WTC11 (cell line): ENCODE results near the gene FGF12. TPM values are rescaled to one million over a fixed set of nuclear protein-coding genes. Genes with fewer than 3 reads are reported as not detected.

Experiments used
- ATAC-seq: fragments of 200-7000 bp; cut with Tn5 transposase; 2 replicates; pipeline ENCODE4 v1.10.0; 2021; ENCODE audit warnings: mild to moderate bottlenecking, moderate library complexity
- CTCF ChIA-PET: fragments of 300-600 bp; sonication (Branson Sonifier 250); formaldehyde crosslinking; loops from one replicate; lab custom pipeline; 2021; ENCODE audit warnings: antibody characterized with exemption; lab: Charles Lee
- POLR2A ChIA-PET: fragments of 350-600 bp; sonication (Branson Sonifier 250); formaldehyde crosslinking; loops from one replicate; lab custom pipeline; 2021; ENCODE audit warnings: antibody characterized with exemption; lab: Charles Lee
- DNase-seq: peaks from one replicate; pipeline ENCODE4 v3.0.0; 2021; ENCODE audit warnings: low spot score
- H3K27ac Mint-ChIP-seq: 2 replicates; pipeline ENCODE4 v1.8.0; 2021; ENCODE audit warnings: mixed read lengths
- H3K27me3 Mint-ChIP-seq: 2 replicates; pipeline ENCODE4 v1.8.0; 2021; ENCODE audit warnings: low read depth, mild to moderate bottlenecking, moderate library complexity, mixed read lengths
- H3K36me3 Mint-ChIP-seq: 2 replicates; pipeline ENCODE4 v1.8.0; 2021; ENCODE audit warnings: mixed read lengths
- H3K4me1 Mint-ChIP-seq: 2 replicates; pipeline ENCODE4 v1.8.0; 2022; ENCODE audit warnings: mixed read lengths
- H3K4me3 Mint-ChIP-seq: 2 replicates; pipeline ENCODE4 v1.8.0; 2021; ENCODE audit warnings: mild to moderate bottlenecking, moderate library complexity, mixed read lengths
- H3K9me3 Mint-ChIP-seq: 2 replicates; pipeline ENCODE4 v1.8.0; 2021; ENCODE audit warnings: mixed read lengths
- ESRRA ChIP-seq: sonication (generic); formaldehyde crosslinking; IDR thresholded peaks from 2 replicates; pipeline ENCODE4 v1.8.1; 2022; ENCODE audit warnings: mild to moderate bottlenecking, missing genetic modification reagents, borderline replicate concordance
- FOXP1 ChIP-seq: sonication (generic); formaldehyde crosslinking; IDR thresholded peaks from 2 replicates; pipeline ENCODE4 v1.8.0; 2022; ENCODE audit warnings: missing genetic modification reagents, mild to moderate bottlenecking, moderate library complexity, borderline replicate concordance
- GTF2I ChIP-seq: fragments of 250-450 bp; sonication (Bioruptor Pico); conservative IDR thresholded peaks from 2 replicates; pipeline ENCODE4 v1.4.0; 2021; ENCODE audit warnings: mild to moderate bottlenecking
- JUN ChIP-seq: sonication (generic); formaldehyde crosslinking; IDR thresholded peaks from 2 replicates; pipeline ENCODE4 v1.8.0; 2023; ENCODE audit warnings: mild to moderate bottlenecking, missing genetic modification reagents
- MXD4 ChIP-seq: fragments of 250-450 bp; sonication (Bioruptor Pico); IDR thresholded peaks from 2 replicates; pipeline ENCODE4 v1.8.0; 2021; ENCODE audit warnings: mild to moderate bottlenecking, moderate library complexity, borderline replicate concordance
- NFATC4 ChIP-seq: fragments of 250-450 bp; sonication (Bioruptor Pico); IDR thresholded peaks from 2 replicates; pipeline ENCODE4 v1.9.0; 2021; ENCODE audit warnings: mild to moderate bottlenecking
- NFYB ChIP-seq: sonication (generic); formaldehyde crosslinking; conservative IDR thresholded peaks from 2 replicates; pipeline ENCODE4 v1.8.0; 2022; ENCODE audit warnings: low read depth, missing genetic modification reagents
- NR2C2 ChIP-seq: sonication (generic); formaldehyde crosslinking; IDR thresholded peaks from 2 replicates; pipeline ENCODE4 v1.8.0; 2022; ENCODE audit warnings: mild to moderate bottlenecking, missing genetic modification reagents
- RELA ChIP-seq: sonication (generic); formaldehyde crosslinking; IDR thresholded peaks from 2 replicates; pipeline ENCODE4 v1.8.1; 2022; ENCODE audit warnings: missing genetic modification reagents, mild to moderate bottlenecking, borderline replicate concordance
- TCF7 ChIP-seq: sonication (generic); formaldehyde crosslinking; IDR thresholded peaks from 2 replicates; pipeline ENCODE4 v1.8.0; 2022; ENCODE audit warnings: mild to moderate bottlenecking, low read depth, missing genetic modification reagents, moderate library complexity
- TP53 ChIP-seq: sonication (generic); formaldehyde crosslinking; IDR thresholded peaks from 2 replicates; pipeline ENCODE4 v1.8.1; 2023; ENCODE audit warnings: mild to moderate bottlenecking, missing genetic modification reagents
- ZNF138 ChIP-seq: sonication (generic); formaldehyde crosslinking; conservative IDR thresholded peaks from 2 replicates; pipeline ENCODE4 v1.8.1; 2022; ENCODE audit warnings: mild to moderate bottlenecking, moderate library complexity, missing genetic modification reagents
- ZNF219 ChIP-seq: sonication (generic); formaldehyde crosslinking; IDR thresholded peaks from 2 replicates; pipeline ENCODE4 v1.8.0; 2023; ENCODE audit warnings: missing genetic modification reagents, mild to moderate bottlenecking, borderline replicate concordance
- ZNF396 ChIP-seq: fragments of 250-450 bp; sonication (Bioruptor Pico); IDR thresholded peaks from 2 replicates; pipeline ENCODE4 v1.8.0; 2021; ENCODE audit warnings: mild to moderate bottlenecking, moderate library complexity, borderline replicate concordance
- total RNA-seq: library from RNA; stranded (reverse); gene quantifications from 3 replicates; pipeline ENCODE4 v1.2.3, GENCODE V29; 2021
- TF ChIP-seq, protein P1 (sequence below): sonication (generic); formaldehyde crosslinking; conservative IDR thresholded peaks from 2 replicates; pipeline ENCODE4 v1.8.1; 2023; ENCODE audit warnings: mild to moderate bottlenecking, low read depth, missing genetic modification reagents, moderate library complexity
- TF ChIP-seq, protein P2 (sequence below): fragments of 250-450 bp; sonication (Bioruptor Pico); IDR thresholded peaks from 2 replicates; pipeline ENCODE4 v1.9.0; 2021; ENCODE audit warnings: mild to moderate bottlenecking, borderline replicate concordance
- TF ChIP-seq, protein P3 (sequence below): sonication (generic); formaldehyde crosslinking; IDR thresholded peaks from 2 replicates; pipeline ENCODE4 v1.8.1; 2023; ENCODE audit warnings: mild to moderate bottlenecking, missing genetic modification reagents, moderate library complexity
- TF ChIP-seq, protein P4 (sequence below): sonication (generic); formaldehyde crosslinking; IDR thresholded peaks from 2 replicates; pipeline ENCODE4 v1.8.0; 2023; ENCODE audit warnings: missing genetic modification reagents, mild to moderate bottlenecking, borderline replicate concordance
- TF ChIP-seq, protein P5 (sequence below): fragments of 250-450 bp; sonication (Bioruptor Pico); IDR thresholded peaks from 2 replicates; pipeline ENCODE4 v1.9.0; 2021; ENCODE audit warnings: mild to moderate bottlenecking

Gene FGF12
- total RNA-seq, 1 experiment from 2014 or later: 13.5 TPM

DNA sequence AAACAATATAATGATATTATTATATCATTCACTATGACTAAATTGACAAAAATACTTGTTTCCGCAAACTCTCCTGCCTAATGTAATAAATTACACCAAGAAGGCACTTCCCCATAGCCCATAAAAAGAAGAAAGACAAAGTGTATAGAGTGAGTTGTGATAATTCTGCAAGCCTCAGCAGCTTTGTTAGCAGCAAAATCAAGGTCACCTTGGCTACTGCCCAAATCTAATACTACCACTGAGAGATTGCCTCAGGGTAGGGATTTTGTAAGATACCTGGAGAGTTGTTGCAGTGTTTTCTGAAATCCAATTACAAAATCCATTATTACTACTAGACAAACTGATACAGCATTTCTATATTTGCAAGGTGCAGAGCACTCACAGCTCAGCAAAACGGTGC, 503.5 kb downstream of the FGF12 start:
- POLR2A ChIA-PET: no interaction called here
- no peaks in the 10 kb centered on the region for H3K4me1 Mint-ChIP-seq
- H3K36me3 Mint-ChIP-seq: no peaks in the 10 kb centered on the region
- ATAC-seq (no peak), DNase-seq (no peak)
- TF ChIP-seq MXD4 (CRISPR knock-in tag) (no peak), RELA (no peak), TP53 (CRISPR knock-in tag) (no peak), NFYB (CRISPR knock-in tag) (no peak), ZNF396 (CRISPR knock-in tag) (no peak), ZNF138 (no peak), NFATC4 (CRISPR knock-in tag) (no peak), ESRRA (no peak), TCF7 (no peak), JUN (CRISPR knock-in tag) (no peak), GTF2I (CRISPR knock-in tag) (no peak), FOXP1 (CRISPR knock-in tag) (no peak), ZNF219 (CRISPR knock-in tag) (no peak), NR2C2 (CRISPR knock-in tag) (no peak)
- TF ChIP-seq, protein P1, sequence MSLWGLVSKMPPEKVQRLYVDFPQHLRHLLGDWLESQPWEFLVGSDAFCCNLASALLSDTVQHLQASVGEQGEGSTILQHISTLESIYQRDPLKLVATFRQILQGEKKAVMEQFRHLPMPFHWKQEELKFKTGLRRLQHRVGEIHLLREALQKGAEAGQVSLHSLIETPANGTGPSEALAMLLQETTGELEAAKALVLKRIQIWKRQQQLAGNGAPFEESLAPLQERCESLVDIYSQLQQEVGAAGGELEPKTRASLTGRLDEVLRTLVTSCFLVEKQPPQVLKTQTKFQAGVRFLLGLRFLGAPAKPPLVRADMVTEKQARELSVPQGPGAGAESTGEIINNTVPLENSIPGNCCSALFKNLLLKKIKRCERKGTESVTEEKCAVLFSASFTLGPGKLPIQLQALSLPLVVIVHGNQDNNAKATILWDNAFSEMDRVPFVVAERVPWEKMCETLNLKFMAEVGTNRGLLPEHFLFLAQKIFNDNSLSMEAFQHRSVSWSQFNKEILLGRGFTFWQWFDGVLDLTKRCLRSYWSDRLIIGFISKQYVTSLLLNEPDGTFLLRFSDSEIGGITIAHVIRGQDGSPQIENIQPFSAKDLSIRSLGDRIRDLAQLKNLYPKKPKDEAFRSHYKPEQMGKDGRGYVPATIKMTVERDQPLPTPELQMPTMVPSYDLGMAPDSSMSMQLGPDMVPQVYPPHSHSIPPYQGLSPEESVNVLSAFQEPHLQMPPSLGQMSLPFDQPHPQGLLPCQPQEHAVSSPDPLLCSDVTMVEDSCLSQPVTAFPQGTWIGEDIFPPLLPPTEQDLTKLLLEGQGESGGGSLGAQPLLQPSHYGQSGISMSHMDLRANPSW: no peak
- TF ChIP-seq, protein P2, sequence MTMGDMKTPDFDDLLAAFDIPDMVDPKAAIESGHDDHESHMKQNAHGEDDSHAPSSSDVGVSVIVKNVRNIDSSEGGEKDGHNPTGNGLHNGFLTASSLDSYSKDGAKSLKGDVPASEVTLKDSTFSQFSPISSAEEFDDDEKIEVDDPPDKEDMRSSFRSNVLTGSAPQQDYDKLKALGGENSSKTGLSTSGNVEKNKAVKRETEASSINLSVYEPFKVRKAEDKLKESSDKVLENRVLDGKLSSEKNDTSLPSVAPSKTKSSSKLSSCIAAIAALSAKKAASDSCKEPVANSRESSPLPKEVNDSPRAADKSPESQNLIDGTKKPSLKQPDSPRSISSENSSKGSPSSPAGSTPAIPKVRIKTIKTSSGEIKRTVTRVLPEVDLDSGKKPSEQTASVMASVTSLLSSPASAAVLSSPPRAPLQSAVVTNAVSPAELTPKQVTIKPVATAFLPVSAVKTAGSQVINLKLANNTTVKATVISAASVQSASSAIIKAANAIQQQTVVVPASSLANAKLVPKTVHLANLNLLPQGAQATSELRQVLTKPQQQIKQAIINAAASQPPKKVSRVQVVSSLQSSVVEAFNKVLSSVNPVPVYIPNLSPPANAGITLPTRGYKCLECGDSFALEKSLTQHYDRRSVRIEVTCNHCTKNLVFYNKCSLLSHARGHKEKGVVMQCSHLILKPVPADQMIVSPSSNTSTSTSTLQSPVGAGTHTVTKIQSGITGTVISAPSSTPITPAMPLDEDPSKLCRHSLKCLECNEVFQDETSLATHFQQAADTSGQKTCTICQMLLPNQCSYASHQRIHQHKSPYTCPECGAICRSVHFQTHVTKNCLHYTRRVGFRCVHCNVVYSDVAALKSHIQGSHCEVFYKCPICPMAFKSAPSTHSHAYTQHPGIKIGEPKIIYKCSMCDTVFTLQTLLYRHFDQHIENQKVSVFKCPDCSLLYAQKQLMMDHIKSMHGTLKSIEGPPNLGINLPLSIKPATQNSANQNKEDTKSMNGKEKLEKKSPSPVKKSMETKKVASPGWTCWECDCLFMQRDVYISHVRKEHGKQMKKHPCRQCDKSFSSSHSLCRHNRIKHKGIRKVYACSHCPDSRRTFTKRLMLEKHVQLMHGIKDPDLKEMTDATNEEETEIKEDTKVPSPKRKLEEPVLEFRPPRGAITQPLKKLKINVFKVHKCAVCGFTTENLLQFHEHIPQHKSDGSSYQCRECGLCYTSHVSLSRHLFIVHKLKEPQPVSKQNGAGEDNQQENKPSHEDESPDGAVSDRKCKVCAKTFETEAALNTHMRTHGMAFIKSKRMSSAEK: no peak
- TF ChIP-seq, protein P3, sequence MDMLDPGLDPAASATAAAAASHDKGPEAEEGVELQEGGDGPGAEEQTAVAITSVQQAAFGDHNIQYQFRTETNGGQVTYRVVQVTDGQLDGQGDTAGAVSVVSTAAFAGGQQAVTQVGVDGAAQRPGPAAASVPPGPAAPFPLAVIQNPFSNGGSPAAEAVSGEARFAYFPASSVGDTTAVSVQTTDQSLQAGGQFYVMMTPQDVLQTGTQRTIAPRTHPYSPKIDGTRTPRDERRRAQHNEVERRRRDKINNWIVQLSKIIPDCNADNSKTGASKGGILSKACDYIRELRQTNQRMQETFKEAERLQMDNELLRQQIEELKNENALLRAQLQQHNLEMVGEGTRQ: no peak
- TF ChIP-seq, protein P4, sequence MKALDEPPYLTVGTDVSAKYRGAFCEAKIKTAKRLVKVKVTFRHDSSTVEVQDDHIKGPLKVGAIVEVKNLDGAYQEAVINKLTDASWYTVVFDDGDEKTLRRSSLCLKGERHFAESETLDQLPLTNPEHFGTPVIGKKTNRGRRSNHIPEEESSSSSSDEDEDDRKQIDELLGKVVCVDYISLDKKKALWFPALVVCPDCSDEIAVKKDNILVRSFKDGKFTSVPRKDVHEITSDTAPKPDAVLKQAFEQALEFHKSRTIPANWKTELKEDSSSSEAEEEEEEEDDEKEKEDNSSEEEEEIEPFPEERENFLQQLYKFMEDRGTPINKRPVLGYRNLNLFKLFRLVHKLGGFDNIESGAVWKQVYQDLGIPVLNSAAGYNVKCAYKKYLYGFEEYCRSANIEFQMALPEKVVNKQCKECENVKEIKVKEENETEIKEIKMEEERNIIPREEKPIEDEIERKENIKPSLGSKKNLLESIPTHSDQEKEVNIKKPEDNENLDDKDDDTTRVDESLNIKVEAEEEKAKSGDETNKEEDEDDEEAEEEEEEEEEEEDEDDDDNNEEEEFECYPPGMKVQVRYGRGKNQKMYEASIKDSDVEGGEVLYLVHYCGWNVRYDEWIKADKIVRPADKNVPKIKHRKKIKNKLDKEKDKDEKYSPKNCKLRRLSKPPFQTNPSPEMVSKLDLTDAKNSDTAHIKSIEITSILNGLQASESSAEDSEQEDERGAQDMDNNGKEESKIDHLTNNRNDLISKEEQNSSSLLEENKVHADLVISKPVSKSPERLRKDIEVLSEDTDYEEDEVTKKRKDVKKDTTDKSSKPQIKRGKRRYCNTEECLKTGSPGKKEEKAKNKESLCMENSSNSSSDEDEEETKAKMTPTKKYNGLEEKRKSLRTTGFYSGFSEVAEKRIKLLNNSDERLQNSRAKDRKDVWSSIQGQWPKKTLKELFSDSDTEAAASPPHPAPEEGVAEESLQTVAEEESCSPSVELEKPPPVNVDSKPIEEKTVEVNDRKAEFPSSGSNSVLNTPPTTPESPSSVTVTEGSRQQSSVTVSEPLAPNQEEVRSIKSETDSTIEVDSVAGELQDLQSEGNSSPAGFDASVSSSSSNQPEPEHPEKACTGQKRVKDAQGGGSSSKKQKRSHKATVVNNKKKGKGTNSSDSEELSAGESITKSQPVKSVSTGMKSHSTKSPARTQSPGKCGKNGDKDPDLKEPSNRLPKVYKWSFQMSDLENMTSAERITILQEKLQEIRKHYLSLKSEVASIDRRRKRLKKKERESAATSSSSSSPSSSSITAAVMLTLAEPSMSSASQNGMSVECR (CRISPR knock-in tag): no peak
- TF ChIP-seq, protein P5, sequence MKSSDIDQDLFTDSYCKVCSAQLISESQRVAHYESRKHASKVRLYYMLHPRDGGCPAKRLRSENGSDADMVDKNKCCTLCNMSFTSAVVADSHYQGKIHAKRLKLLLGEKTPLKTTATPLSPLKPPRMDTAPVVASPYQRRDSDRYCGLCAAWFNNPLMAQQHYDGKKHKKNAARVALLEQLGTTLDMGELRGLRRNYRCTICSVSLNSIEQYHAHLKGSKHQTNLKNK (CRISPR knock-in tag): no peak
- TF ChIP-seq, all 79 proteins: peak for 0
- H3K27ac Mint-ChIP-seq: no peak overlapping the region
- no peak overlapping the region for H3K4me3 Mint-ChIP-seq
- H3K9me3 Mint-ChIP-seq: no peaks in the 10 kb centered on the region
- CTCF ChIA-PET: no interaction called here
- H3K27me3 Mint-ChIP-seq: no peaks in the 10 kb centered on the region
